HepG2 (cell line): ENCODE measurements around the gene DUSP2. TPM values are rescaled to one million over a fixed set of nuclear protein-coding genes. Genes with fewer than 3 reads are reported as not detected.
A peak's percentile ranks its signal among the peaks of the same experiment; 100 is the strongest.

ENCODE experiments used
- ATAC-seq: fragments of 200-7000 bp; cut with Tn5 transposase; 3 replicates; pipeline ENCODE4 v1.9.1; 2020; ENCODE audit warnings: mild to moderate bottlenecking, moderate library complexity
- BruUV-seq: library from RNA; stranded (reverse); fragments of 400-500 nt; replicated peaks from 2 replicates; lab custom pipeline; 2021; lab: Mats Ljungman, UMichigan
- CTCF ChIA-PET: fragments of 300-600 bp; formaldehyde crosslinking; extraction: SDS; loops from one replicate; lab custom pipeline; 2021; ENCODE audit warnings: low total read pairs, inconsistent platforms, low intra/inter-chr PET ratio; lab: Yijun Ruan, JAX
- POLR2A ChIA-PET: fragments of 350-600 bp; sonication (Branson Sonifier 250); formaldehyde crosslinking; loops from one replicate; lab custom pipeline; 2020; ENCODE audit warnings: antibody characterized with exemption, inconsistent platforms; lab: Yijun Ruan, JAX
- DNase-seq: peaks from one replicate; pipeline ENCODE4 v3.0.0-alpha.2; 2015; ENCODE audit warnings: low spot score
- FAIRE-seq: peaks from 3 replicates; lab custom pipeline; 2011; peaks lifted over from hg19 to GRCh38; lab: Jason Lieb, UNC
- H2AFZ ChIP-seq: one replicate; pipeline ENCODE4 v1.6.1; 2011; ENCODE audit warnings: low read length, inconsistent platforms
- H3K27ac ChIP-seq: fragments of 300-600 bp; 3 replicates; pipeline ENCODE4 v1.8.0; 2011; ENCODE audit warnings: mixed run types, mild to moderate bottlenecking, mixed read lengths, low read length, inconsistent platforms; ENCODE audit not compliant: insufficient read depth; ENCODE audit errors: extremely low read length
- H3K27me3 ChIP-seq, 2 experiments: fragments of 200-600 bp in 1 of 2; 2 replicates in 1 of 2; 3 replicates in 1 of 2; pipeline versions ENCODE4 v1.6.0 to v1.8.0; 2011; ENCODE audit warnings: low read length in 2 of 2, mild to moderate bottlenecking in 2 of 2, moderate library complexity in 2 of 2, inconsistent platforms in 1 of 2; ENCODE audit not compliant: insufficient read depth in 2 of 2, control insufficient read depth in 1 of 2
- H3K36me3 ChIP-seq, 2 experiments: fragments of 200-600 bp in 1 of 2; replicated peaks in 1 of 2; 2 replicates in 1 of 2; 3 replicates in 1 of 2; pipeline versions ENCODE4 v1.5.1 to v1.8.0; 2011; ENCODE audit warnings: low read length in 2 of 2, inconsistent platforms in 1 of 2; ENCODE audit not compliant: insufficient read depth in 2 of 2, control insufficient read depth in 1 of 2
- H3K4me1 ChIP-seq: 2 replicates; pipeline ENCODE4 v1.5.1; 2012; ENCODE audit warnings: low read length, inconsistent platforms; ENCODE audit not compliant: insufficient read depth
- H3K4me2 ChIP-seq: 2 replicates; pipeline ENCODE4 v1.6.0; 2011; ENCODE audit warnings: low read depth, low read length, inconsistent platforms
- H3K4me3 ChIP-seq, 3 experiments: fragments of 200-600 bp in 1 of 3; sonication (generic), shearing (Covaris generic) in 1 of 3; replicated peaks in 1 of 3; 2 replicates each; pipeline ENCODE4 v1.5.1; 2011 to 2016; ENCODE audit warnings: low read length in 3 of 3, inconsistent platforms in 2 of 3, low read depth in 2 of 3, mild to moderate bottlenecking in 2 of 3, control low read depth in 1 of 3, mixed read lengths in 1 of 3; ENCODE audit not compliant: insufficient read depth in 1 of 3
- H3K79me2 ChIP-seq: one replicate; pipeline ENCODE4 v1.6.1; 2011; ENCODE audit warnings: low read length, inconsistent platforms; ENCODE audit not compliant: insufficient read depth
- H3K9ac ChIP-seq: 2 replicates; pipeline ENCODE4 v1.6.0; 2011; ENCODE audit warnings: mild to moderate bottlenecking, low read depth, low read length, inconsistent platforms; ENCODE audit not compliant: insufficient read depth
- H3K9me3 ChIP-seq: 2 replicates; pipeline ENCODE4 v1.5.1; 2012; ENCODE audit warnings: mild to moderate bottlenecking, low read length
- H4K20me1 ChIP-seq: 2 replicates; pipeline ENCODE4 v1.6.0; 2011; ENCODE audit warnings: inconsistent platforms, mild to moderate bottlenecking, low read length, moderate library complexity; ENCODE audit not compliant: insufficient read depth
- BHLHE40 ChIP-seq: IDR thresholded peaks from 2 replicates; pipeline ENCODE4 v1.6.1; 2011; ENCODE audit warnings: low read length, improper control_type of control experiment
- KLF15 ChIP-seq: sonication (generic); formaldehyde crosslinking; IDR thresholded peaks from 2 replicates; pipeline ENCODE4 v1.8.1; 2023; ENCODE audit warnings: borderline replicate concordance, mild to moderate bottlenecking, inconsistent platforms, missing genetic modification reagents, mixed read lengths
- MEIS1 ChIP-seq: sonication (generic); formaldehyde crosslinking; IDR thresholded peaks from 2 replicates; pipeline ENCODE4 v1.9.0; 2021; ENCODE audit warnings: mild to moderate bottlenecking, missing genetic modification reagents, moderate library complexity, borderline replicate concordance
- MYC ChIP-seq: sonication (generic); formaldehyde crosslinking; IDR thresholded peaks from 2 replicates; pipeline ENCODE4 v1.9.0; 2021; ENCODE audit warnings: missing genetic modification reagents, borderline replicate concordance
- TSC22D2 ChIP-seq: sonication (generic); formaldehyde crosslinking; IDR thresholded peaks from 2 replicates; pipeline ENCODE4 v1.5.1; 2020; ENCODE audit warnings: missing genetic modification reagents, mild to moderate bottlenecking, borderline replicate concordance
- ZKSCAN8 ChIP-seq: IDR thresholded peaks from 2 replicates; pipeline ENCODE4 v1.6.1; 2016; ENCODE audit warnings: borderline replicate concordance, missing genetic modification reagents, missing compliant biosample characterization
- WGBS: methylation state at CpG from one replicate; pipeline ENCODE4 v1.1.6; 2017; ENCODE audit warnings: low lambda C conversion rate; 5-methylcytosine and 5-hydroxymethylcytosine counted together
- in situ Hi-C: cut with HindIII; loops from 2 replicates; pipeline ENCODE4 v1.10.0; 2017; ENCODE audit warnings: low pct_unique_long_range_greater_than_20kb; ENCODE audit not compliant: extremely low pct_ligation_motif_present
- intact Hi-C: fragments of 100-400 bp; cut with micrococcal nuclease; formaldehyde crosslinking; loops from one replicate; pipeline ENCODE4 v1.10.0; 2022; ENCODE audit not compliant: unreplicated experiment
- polyA plus RNA-seq, 8 experiments: library from polyadenylated mRNA; depleted of rRNA in 3 of 8; stranded (reverse) in 7 of 8; unstranded in 1 of 8; fragments of >200 nt; fragmentation: Illumina TruSeq in 4 of 8; extraction: Trizol in 4 of 8; gene quantifications; 2 replicates each; pipeline versions ENCODE4 v1.2.1 to v1.2.3, GENCODE V29; 2011 to 2016; ENCODE audit warnings: low read depth in 4 of 8, missing spikeins in 1 of 8, mixed read lengths in 1 of 8; ENCODE audit not compliant: insufficient read depth in 1 of 8
- total RNA-seq, 5 experiments: library from RNA; depleted of rRNA; stranded (reverse); fragments of >200 nt; fragmentation: Illumina TruSeq; extraction: Trizol; gene quantifications; 2 replicates each; pipeline ENCODE4 v1.2.3, GENCODE V29; 2016; ENCODE audit warnings: low read depth in 1 of 5
- TF ChIP-seq, protein P1 (sequence below): sonication (generic); formaldehyde crosslinking; IDR thresholded peaks from 2 replicates; pipeline ENCODE4 v1.5.0; 2020; ENCODE audit warnings: missing genetic modification reagents, mild to moderate bottlenecking, borderline replicate concordance
- TF ChIP-seq, protein P2 (sequence below): sonication (generic); formaldehyde crosslinking; IDR thresholded peaks from 2 replicates; pipeline ENCODE4 v1.4.0; 2020; ENCODE audit warnings: missing genetic modification reagents
- TF ChIP-seq, protein P3 (sequence below): sonication (generic); formaldehyde crosslinking; IDR thresholded peaks from 2 replicates; pipeline ENCODE4 v1.5.0; 2020; ENCODE audit warnings: mild to moderate bottlenecking, missing genetic modification reagents, moderate library complexity

Gene DUSP2
- total and polyA plus RNA-seq, 2 of the 13 experiments (the other 11 are each of a cell fraction or from before 2014, with no cell fraction given): not detected

DNA sequence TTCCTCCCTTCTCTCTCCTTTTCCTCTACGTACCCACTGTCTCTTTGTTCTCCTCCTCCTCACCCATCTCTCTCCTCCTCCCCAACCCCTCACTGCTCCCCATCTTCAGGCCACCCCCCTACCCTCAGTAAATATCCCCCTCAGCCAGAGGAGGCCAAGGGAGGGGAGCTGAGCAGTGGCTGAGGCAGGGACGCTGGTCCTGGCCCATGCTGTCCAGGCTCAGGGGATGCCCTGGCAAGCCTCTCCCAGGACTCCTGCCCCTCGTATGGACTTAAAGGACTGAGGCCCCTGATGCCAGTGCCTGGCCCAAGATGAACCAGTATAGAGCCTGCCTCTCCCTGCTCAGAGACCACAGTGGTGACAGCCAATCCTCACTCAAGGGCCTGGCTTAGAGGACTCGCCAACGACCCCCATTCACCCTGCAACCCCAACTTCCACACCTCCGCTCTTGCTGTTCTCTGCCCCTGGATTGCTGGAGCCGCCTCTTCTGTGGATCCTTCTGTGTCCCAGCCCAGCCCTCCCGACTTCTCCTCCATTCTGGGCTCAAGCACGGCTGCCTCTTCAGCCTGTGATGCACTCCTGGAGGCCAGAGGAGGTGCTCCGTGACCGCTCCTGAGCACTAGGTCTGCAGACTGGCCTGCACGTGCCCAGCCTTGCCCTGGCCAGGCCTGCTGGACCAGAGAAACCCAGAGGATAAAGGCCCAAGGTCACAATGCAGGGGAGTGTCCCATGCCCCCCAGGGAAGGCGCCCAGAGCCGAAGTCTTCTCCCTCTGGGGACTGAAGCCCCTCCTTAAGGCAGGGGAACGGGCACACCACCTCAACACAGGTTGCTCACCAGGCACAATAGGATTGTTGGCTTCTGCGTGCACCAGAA is 9.5 kb upstream of the DUSP2 start:
- Histone ChIP-seq H4K20me1 (no peaks in the 10 kb centered on the region), H3K4me2 (no peak overlapping the region), H3K27ac (no peak overlapping the region), H3K9me3 (no peaks in the 10 kb centered on the region), H3K4me1 (no peaks in the 10 kb centered on the region), H2AFZ (no peak overlapping the region), H3K9ac (no peak overlapping the region)
- in situ Hi-C loops: no loop called here
- FAIRE-seq: no peak
- POLR2A ChIA-PET: no interaction called here
- 25% methylated on average over 16 of the region's 16 CpGs for whole genome bisulfite sequencing
- DNase-seq: no peak
- peak; percentile 11; the same call in 1 of the 3 replicates for ATAC-seq
- no TSS peak for BruUV-seq
- CTCF ChIA-PET: no interaction called here
- no peak for TF ChIP-seq KLF15
- TF ChIP-seq, protein P1, sequence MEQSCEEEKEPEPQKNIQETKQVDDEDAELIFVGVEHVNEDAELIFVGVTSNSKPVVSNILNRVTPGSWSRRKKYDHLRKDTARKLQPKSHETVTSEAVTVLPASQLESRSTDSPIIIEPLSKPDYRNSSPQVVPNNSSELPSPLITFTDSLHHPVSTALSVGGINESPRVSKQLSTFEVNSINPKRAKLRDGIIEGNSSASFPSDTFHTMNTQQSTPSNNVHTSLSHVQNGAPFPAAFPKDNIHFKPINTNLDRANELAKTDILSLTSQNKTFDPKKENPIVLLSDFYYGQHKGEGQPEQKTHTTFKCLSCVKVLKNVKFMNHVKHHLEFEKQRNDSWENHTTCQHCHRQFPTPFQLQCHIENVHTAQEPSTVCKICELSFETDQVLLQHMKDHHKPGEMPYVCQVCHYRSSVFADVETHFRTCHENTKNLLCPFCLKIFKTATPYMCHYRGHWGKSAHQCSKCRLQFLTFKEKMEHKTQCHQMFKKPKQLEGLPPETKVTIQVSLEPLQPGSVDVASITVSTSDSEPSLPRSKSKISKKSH: no peak
- TF ChIP-seq, protein P2, sequence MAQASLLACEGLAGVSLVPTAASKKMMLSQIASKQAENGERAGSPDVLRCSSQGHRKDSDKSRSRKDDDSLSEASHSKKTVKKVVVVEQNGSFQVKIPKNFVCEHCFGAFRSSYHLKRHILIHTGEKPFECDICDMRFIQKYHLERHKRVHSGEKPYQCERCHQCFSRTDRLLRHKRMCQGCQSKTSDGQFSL (CRISPR knock-in tag): no peak
- TF ChIP-seq ZKSCAN8 (CRISPR knock-in tag): no peak
- TF ChIP-seq, protein P3, sequence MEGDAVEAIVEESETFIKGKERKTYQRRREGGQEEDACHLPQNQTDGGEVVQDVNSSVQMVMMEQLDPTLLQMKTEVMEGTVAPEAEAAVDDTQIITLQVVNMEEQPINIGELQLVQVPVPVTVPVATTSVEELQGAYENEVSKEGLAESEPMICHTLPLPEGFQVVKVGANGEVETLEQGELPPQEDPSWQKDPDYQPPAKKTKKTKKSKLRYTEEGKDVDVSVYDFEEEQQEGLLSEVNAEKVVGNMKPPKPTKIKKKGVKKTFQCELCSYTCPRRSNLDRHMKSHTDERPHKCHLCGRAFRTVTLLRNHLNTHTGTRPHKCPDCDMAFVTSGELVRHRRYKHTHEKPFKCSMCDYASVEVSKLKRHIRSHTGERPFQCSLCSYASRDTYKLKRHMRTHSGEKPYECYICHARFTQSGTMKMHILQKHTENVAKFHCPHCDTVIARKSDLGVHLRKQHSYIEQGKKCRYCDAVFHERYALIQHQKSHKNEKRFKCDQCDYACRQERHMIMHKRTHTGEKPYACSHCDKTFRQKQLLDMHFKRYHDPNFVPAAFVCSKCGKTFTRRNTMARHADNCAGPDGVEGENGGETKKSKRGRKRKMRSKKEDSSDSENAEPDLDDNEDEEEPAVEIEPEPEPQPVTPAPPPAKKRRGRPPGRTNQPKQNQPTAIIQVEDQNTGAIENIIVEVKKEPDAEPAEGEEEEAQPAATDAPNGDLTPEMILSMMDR (CRISPR knock-in tag): peak; percentile 32; the same call in 1 of the 2 replicates
- TF ChIP-seq MYC (CRISPR knock-in tag): 0 out of 2 replicates have a peak, but pooled peaks have one; percentile 15
- TF ChIP-seq TSC22D2 (CRISPR knock-in tag): no peak
- peak; percentile 59 for TF ChIP-seq BHLHE40
- no peak for TF ChIP-seq MEIS1
- TF ChIP-seq, all 625 proteins: peak for 3
- intact Hi-C loops: no loop called here
- Histone ChIP-seq H3K36me3 (no peaks in the 10 kb centered on the region), H3K79me2 (no peaks in the 10 kb centered on the region), H3K27me3 (peaks cover 22 to 75% of the 10 kb centered on the region in 2 experiments), H3K4me3 (no peak overlapping the region)
